GM10847 (cell line): ENCODE data around the gene FKBP4.

Source experiments
- POLR2A ChIP-seq: IDR thresholded peaks from 2 replicates; pipeline ENCODE4 v1.6.1; 2011; ENCODE audit not compliant: insufficient read length; ENCODE audit errors: extremely low read depth

FKBP4 gene

GRCh38 chr12:2826721-2827515, 32.1 kb downstream of the FKBP4 start:
- no peak for TF ChIP-seq POLR2A

- no peak for TF ChIP-seq POLR2A
Observed at GRCh38 chr12:2829275-2829674, 34.5 kb downstream of the FKBP4 start.

- TF ChIP-seq POLR2A: no peak
Observed at GRCh38 chr12:2832550-2833127, 37.9 kb downstream of the FKBP4 start.

GRCh38 chr12:2833327-2833726, 38.6 kb downstream of the FKBP4 start:
- TF ChIP-seq POLR2A: no peak

GRCh38 chr12:2833810-2834209, 39.0 kb downstream of the FKBP4 start:
- TF ChIP-seq POLR2A: no peak

- TF ChIP-seq POLR2A: no peak
Observed at GRCh38 chr12:2834581-2835491, 40.1 kb downstream of the FKBP4 start, which contains the start of gene NRIP2. Gene NRIP2, minus strand, starts transcription at chr12:2835035. Its CDS starts 52 bp downstream, at chr12:2834983.

GRCh38 chr12:2835691-2836403, 41.1 kb downstream of the FKBP4 start:
- TF ChIP-seq POLR2A: no peak

GRCh38 chr12:2836574-2836973, 41.8 kb downstream of the FKBP4 start:
- TF ChIP-seq POLR2A: no peak

- no peak for TF ChIP-seq POLR2A
Observed at GRCh38 chr12:2841056-2841650, 46.4 kb downstream of the FKBP4 start.

GRCh38 chr12:2842948-2843347, 48.2 kb downstream of the FKBP4 start:
- no peak for TF ChIP-seq POLR2A

- no peak for TF ChIP-seq POLR2A
Observed at GRCh38 chr12:2844786-2845185, 50.0 kb downstream of the FKBP4 start.

- TF ChIP-seq POLR2A: no peak
Observed at GRCh38 chr12:2845280-2845679, 50.5 kb downstream of the FKBP4 start.

GRCh38 chr12:2851931-2852330, 57.2 kb downstream of the FKBP4 start:
- no peak for TF ChIP-seq POLR2A

GRCh38 chr12:2853626-2854025, 58.9 kb downstream of the FKBP4 start:
- TF ChIP-seq POLR2A: no peak
